Stimulated activated CD4-positive, alpha-beta T cell treated with anti-CD3 and anti-CD28 coated beads, Interleukin-15, amount 100 ng/mL, for 1 hour (primary cell): Measurements from ENCODE around the gene PTX3.

Source experiments
- DNase-seq, 2 donors: peaks; one replicate each; pipeline ENCODE4 v3.0.0-alpha.2; 2020; ENCODE audit warnings: low read depth in 1 of 2, low spot score in 1 of 2

Gene PTX3

DNA sequence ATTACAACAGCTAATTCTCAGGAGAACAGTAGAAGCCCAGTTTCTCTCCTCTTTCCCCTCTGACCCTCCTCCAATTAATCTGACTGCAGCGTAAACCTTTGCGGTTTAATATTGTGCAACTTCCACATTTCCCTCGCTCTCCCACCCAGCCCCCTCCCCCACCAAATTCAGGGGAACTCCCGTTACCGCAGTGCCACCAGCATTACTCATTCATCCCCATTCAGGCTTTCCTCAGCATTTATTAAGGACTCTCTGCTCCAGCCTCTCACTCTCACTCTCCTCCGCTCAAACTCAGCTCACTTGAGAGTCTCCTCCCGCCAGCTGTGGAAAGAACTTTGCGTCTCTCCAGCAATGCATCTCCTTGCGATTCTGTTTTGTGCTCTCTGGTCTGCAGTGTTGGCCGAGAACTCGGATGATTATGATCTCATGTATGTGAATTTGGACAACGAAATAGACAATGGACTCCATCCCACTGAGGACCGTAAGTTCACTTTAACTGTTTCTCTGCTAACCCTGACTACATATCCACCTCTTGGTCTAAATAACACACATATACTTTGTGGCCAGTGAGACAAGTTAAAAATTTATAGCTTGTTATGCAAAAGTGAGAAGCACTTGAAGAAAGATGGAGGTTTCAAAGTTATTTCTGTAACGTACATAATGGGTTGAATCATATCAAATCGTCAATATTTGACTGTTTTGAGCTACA is at the start of gene PTX3:
PTX3 (plus strand) TSS at position 268 of the 709 bp plus-strand sequence; CDS start at position 352, 84 bp downstream.
- no peak for DNase-seq

DNA sequence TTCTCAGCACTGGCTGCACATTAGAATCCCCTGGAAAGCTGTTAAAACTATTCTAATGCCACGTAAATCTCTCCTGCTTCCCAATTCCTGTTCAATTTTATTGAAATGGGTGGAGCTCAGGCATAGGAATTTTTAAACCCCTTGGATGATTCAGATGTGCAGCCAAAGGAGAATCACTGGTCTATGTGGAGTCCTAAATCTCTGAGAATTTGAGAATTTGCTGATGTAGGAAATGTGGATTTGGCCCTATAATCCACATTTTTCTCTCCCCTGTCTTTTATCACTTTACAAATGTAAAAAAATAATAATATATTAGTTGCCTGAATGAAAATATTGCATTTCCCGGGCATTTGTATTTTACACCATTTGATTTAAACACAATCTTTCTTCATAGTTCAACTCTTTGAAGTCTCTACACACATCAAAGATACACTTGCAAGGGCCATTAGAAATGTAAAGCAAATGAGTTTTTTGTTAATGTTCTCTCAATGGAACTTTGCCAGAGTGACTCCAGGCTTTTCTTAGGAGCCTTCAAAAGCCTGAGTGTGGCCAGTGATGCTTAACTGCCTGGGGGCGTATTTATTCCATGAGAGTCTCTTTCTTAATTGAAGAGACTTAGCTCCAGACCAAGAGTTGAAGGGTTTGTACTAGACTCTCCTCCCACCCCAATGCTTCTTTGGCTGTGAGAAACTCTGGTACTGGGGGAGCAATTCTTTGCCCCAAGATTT is 48.8 kb upstream of the PTX3 start:
- no peak for DNase-seq

DNA sequence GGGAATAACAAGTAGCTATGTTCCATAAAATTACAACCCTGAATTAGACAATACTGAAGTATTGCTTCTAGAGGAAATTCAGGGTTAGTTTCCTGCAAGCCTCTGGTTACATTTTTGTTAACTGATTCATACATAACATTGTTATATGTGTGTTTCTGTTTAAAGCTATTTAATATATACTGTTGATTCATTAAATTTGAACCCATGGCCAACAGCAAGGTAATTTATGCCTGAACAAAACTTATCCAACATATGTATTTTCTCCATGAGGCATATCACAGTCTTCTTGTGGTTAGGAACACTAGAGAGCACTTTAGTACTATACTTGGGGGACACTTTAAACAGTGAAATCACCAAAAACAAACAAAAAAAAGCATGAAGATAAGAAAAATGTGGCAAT is 47.7 kb upstream of the PTX3 start:
- no peak for DNase-seq

DNA sequence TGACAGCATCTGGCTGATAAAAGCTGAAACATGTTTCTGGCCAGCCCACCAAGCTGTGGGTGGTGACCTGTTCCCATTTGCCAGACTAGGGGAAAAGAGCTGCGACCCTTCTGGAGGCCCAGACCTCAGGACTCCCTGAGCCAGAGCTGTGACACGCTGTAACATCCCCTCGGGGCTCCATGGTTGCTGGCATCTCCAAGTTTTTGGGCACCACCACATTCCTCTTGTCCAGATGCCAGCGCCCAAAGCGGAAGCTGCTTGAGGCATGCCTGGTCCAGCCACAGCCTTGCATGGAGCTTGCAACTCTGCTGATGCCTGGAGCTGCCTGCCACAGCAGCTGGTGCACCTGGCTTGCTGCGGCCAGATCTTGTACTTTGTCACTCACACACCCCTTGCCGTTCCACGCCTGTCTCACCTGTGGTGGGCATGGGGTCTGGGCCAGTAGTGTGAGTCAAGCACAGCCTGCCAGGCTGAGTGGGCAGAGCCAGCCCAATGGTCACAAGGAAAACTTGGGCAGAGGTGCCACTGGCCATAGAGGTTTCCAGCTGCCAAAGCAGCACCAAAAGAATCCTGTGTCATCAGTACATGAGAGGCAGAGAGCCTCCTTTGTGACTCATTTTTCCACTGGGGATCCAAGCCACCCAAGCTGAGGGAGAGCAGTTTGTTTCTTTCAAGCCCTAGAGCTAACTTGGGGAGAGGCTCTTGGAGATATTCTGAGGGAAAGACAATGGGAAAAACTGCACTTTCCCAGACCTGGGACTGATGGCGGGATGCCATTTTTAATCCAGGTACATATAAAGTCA is 45.7 kb upstream of the PTX3 start:
- DNase-seq = no peak

DNA sequence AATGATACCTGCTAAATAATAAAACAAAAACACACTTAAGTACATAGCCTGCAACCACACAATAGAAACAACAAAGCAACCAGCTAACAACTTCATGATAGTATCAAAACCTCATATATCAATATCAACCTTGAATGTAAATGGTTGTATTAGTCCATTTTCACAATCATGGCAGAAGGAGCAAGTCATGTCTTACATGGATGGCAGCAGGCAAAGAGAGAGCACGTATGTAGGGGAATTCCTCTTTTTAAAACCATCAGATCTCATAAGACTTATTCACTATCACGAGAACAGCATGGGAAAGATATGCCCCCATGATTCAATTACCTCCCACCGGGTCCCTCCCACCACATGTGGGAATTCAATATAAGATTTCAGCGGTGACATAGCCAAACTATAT is 44.5 kb upstream of the PTX3 start:
- no peak for DNase-seq

DNA sequence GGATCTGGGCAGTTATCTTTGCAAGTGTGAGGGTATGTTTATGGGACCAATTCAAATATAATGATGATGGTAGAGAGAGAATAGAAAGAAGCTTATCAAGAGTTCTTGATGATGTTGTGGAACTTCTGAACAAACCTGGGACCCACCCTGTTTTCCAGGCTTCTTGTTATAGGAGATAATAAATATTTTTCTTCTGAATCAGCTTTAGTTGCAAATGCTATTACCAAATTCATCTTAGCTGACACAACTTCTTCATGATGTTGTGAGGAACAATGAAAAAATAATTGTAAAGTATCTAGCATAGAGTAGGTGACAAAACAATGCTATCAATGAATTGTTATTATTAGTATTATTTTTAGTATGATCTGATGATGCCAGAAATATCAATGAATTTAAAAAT is 43.5 kb upstream of the PTX3 start:
- no peak for DNase-seq

DNA sequence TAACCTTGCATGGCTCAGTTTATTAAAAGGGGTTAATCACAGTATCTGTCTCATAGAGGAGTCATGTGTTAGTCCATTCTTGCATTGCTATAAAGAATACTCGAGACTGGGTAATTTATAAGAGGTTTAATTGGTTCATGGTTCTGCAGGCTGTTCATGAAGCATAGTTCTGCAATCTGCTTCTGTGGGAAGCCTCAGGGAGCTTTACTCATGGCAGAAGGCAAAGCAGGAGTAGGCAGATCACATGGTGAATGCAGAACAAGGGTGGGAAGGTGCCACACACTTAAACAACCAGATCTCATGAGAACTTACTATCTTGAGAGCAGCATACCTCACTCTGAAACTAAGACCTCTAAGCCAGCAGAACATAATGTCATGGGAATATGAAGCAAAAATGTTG is 42.2 kb upstream of the PTX3 start:
- DNase-seq = no peak

DNA sequence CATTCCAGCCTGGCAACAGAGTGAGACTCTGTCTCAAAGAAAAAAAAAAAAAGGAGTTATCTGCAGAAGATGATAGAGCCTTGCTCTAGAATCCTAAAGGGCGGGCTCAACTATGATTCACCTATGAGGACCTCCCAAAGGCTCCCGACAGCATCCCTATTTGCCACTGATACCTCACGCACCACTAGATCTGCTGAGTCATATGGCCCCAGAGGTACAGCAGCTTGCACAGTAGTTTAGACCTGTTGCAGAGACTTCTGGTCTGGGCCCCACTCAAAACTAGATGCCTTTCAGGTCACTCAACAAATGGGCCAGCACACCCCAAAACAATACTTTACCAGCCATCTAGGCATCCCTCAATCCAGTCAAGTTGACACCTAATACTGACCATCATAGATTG is 38.1 kb upstream of the PTX3 start:
- no peak for DNase-seq

DNA sequence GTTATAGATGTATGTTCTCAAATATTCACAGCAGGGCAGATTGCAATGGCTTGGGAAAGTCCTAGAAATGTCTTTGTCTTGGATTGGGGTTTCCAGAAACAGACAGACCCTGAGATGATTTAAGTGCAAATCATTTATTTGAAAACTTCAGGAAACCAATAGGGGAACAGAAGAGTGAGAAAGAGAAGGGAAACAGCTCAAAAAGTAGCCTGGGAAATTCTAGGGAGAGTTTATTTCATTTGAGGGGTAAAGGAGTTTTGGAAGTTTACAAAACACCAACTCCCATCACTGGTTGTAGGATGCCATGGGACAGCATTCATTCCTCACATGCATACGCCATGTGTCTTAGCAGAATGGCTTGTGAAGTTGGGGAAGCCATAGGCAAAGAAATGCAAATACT is 32.3 kb upstream of the PTX3 start:
- DNase-seq = no peak

DNA sequence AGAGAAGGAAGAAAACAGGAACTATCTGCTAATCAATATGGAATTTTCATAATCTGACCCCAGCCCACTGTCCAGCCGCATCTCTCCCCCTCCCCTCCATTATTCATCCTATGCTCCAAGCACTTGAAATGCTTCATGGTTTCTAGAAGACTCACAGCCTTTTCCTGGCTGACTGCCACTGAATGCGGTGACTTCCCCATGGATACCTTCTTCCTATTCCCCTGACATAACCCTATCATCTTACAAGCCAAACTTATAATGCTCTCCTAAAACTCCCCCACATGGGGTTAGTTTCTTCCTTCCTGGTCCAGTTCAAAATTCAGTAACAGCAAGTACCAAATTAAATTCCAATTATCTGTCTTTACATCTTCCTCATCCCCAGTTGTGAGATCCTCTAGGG is 31.2 kb upstream of the PTX3 start:
- no peak for DNase-seq

DNA sequence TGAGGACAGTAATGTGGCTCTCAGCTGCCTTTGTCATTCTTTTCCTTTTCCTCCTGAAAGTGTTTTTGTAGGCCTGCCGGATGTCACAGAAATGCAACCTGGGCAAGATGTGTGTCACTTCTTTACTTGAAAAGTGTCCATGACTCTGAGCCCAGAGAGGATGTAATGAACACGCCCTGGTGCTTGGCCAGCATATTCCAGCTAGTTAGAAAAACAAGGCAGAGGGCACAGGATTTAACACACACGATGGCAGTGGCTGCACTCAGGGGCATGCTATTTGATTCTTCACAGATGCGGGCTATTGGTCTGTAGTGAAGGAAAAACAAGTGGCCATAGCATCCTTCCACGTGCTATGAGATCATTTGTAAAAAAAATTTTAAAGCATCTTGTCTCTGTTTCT is 30.3 kb upstream of the PTX3 start:
- no peak for DNase-seq

DNA sequence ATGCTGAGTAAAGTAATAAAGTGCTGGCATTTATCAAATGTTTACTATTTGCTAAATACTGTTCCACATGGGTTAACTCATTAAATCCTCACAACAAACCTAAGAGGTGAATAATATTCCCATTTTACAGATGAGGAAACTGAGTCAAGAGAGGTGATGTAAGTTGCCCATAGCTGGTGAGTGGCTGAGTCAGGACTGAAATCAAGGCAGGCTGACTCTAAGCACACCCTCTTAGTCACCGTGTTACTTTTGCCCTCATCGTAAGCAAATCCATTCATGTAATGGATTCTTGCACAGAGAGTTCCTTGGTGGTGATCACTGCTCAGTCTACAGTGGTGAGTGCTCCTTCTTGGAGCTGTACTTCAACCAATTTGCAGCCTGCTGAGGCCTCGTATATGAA is 28.9 kb upstream of the PTX3 start:
- no peak for DNase-seq

DNA sequence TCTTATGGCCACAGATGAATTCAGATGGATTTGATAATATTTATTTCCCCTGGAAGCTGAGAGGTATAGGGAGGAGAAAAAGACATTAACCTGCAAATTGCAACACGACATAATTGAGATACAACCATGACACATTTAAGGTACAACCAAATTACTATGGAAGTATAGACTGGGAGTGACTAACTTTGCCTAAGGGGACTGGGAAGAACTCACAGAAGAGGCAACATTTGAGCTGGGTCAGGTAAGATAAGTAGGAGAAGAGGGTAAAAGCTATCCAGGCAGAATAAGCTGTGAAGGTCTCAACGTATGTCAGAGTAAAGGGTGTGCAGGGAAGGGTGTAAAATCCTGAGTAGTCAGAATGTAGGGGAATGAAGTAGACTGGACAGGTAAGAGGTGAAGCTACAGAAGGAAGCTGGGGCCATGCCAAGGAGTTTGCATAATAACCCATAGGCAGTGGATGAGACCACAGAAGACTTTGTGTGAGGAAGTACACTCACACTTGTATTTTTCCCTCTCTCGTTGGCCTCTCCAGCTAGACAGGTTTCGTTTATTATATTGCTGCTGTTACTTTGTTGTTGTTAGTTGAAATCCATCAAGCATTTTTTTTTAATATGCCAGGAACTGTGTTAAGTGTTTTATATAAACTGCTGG is 28.0 kb upstream of the PTX3 start:
- DNase-seq = no peak

DNA sequence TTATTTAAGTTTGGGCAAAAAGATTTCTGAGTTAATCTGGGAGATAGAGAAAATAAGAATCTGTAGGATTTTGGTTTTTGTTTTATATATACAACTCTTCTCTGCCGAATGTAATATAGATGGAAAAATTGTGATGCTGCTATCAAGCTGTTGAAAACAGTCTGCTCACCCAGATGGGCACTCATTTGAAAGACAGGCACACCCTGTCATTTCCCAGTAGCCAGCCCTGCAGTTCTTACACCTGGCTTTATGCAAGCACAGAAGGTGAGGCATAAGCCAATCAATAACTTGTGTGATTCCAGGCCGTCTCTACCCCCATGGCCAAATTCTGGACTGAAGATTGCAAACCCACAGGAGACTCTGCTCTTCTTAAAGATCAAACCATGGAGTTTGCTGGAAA is 27.1 kb upstream of the PTX3 start:
- DNase-seq = no peak

DNA sequence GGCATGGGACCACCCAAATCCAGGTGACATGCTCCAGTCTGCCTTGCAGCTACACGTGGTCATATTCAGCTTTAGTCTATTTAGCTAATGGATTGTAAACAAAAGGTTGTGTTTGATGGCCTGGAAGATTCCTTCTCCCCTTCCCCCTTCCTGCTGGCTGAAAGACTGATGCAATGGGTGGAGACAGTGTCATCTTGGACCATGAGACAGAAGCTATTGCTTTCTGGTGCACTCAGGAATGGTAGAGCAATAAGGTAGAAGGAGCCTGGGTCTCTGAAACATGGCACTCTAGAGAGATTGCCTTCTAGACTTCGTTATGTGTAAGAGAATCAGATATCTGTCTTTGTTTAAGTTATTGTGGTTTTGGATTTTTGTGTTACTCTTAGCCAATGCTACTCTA is 25.7 kb upstream of the PTX3 start:
- no peak for DNase-seq

DNA sequence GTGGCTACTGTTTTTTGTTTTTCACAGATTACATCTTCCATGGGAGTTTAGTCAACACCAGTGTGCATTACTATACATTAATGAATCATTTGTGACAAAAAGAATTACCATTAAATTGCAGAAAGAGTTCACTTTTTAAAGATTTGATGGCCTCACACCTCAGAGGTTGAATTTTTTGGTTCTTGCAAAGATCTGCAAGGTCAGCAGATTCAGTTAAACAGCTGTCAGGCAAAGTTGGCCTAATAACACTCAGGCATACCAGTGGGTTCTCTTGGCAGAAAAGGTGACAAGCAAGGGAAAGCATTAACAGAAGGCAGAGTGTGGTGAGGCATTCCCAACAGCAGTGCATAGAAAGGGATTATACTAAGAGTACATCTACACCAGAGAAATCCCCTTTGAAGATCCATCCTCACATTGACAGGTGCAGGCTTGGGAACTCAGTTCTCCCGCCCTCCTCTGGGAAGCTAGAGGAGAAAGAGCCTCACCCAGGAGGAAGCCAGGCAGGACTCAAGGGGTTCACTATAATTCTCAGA is 24.3 kb upstream of the PTX3 start:
- no peak for DNase-seq

DNA sequence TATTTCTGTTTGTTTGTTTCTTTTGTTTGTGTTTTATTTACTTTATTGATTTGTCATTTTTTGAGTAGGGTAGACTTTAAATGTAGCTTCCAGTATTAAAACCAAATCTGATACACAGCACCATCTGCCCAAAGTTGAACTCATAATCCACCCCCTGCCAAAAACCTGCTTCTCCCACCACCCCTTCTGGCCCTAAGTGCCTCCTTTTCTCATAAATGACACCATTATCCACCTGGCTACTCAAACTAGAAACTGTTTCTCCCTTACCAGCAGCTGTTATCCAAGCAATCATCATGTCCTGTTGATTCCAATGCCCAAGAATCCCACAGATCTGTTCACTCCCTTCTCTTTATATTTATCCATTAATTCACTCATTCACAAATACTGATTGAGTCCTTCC is 21.8 kb upstream of the PTX3 start:
- DNase-seq = no peak

DNA sequence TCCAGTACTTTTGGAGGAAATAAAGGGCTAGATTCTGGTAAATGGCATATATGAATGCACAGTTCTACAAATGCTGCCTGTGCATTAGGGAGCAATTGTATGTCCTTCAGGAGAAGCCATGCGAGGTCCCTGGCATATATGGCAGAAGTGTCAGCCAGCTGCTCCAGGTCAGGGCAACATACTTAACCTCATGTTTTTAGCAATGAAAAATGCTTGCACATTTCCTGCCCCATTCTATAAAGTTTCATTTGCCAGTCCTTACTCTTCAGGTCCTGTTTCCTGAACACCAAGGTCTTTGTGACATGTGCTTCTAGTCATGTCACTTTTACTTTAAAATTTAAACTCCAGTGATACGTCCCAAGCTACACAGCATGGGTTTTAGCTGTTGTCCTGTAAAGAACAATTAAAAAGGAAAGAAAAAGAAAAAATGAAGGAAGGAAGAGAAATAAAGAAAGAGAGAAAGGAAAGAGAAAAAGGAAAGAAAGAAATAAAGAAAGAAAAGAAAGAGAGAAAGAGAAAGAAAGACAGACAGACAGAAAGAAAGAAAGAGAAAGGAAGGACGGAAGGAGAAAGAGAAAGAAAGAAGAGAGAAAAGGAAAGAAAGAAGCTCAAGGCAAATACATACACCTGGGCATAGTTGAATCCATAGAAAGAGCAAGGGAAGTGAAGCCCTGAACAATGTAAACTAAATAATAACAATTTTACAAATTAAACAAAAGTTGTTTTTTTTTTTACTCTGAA is 20.1 kb upstream of the PTX3 start:
- no peak for DNase-seq

DNA sequence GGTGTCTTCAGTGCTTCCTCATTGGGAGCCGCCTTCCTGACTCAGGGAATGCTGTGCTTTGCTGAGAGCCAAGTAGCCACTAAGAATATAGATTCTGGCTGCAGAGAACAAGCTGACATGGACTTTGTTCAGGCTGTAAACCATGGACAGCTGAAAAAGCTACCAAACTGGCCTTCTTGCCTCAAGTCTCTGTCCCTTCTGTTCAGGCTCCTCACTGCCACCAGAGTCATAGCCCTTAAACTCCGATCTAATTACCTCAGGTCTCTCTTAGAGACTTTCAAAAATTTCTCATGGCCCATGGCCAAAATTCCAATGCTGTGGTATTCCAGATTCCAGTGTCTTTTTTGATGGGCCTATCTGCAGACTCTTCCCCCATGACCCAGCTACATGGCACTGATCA is 19.4 kb upstream of the PTX3 start:
- DNase-seq = no peak

DNA sequence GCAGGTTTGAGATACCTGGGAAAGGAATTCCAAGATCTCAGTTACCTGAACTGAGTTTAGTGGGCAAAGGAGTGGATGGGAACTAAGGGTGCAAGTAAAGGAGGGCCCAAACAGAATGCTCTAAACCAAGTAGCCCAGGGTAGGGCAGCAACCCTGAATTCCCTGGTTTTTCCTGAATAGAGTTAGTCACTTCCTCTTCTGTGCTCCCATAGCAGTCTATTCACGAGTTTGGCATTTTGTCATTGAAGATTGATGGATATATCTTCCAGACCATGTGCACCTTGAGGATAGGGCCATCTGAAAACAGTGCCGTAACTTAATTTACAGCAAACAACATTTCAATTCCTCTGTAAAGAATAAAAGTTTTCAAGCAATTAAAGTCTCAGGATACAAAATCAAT is 18.5 kb upstream of the PTX3 start:
- DNase-seq = no peak
